OCI-LY7 (cell line): ENCODE measurements around the gene ST6GALNAC2.

ENCODE experiments used
- EZH2phosphoT487 ChIP-seq: fragments of 200-600 bp; sonication (generic); IDR thresholded peaks from 2 replicates; pipeline ENCODE4 v1.6.1; 2018; ENCODE audit warnings: low read depth, borderline replicate concordance, mild to moderate bottlenecking, mixed run types, antibody characterized with exemption, low read length, moderate library complexity, mixed read lengths
- TF ChIP-seq, protein P1 (sequence below): fragments of 200-600 bp; sonication (generic); conservative IDR thresholded peaks from 2 replicates; pipeline ENCODE4 v1.5.1; 2014; ENCODE audit warnings: mild to moderate bottlenecking, antibody characterized with exemption, low read length, moderate library complexity, mixed read lengths

DNA sequence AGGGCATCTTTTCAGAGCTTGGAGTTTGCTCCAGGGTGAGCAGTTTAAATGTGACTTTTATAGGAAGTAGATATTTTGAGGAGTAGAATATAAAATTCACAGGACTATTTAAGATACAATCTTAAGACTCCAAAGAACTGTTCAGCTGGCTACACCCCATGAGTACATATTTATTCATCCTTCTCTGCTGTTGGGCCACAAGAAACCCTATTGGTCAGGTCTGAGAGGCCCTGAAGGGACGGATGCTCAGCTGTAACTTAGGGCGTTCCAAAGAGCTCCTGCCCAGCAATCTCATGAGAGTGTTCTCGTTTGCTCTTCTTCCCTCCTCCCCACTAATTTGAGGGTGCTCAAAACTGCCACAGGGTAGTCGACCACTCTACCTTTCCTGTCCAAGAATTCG lies 7.3 kb downstream of the ST6GALNAC2 start:
- TF ChIP-seq, protein P1, sequence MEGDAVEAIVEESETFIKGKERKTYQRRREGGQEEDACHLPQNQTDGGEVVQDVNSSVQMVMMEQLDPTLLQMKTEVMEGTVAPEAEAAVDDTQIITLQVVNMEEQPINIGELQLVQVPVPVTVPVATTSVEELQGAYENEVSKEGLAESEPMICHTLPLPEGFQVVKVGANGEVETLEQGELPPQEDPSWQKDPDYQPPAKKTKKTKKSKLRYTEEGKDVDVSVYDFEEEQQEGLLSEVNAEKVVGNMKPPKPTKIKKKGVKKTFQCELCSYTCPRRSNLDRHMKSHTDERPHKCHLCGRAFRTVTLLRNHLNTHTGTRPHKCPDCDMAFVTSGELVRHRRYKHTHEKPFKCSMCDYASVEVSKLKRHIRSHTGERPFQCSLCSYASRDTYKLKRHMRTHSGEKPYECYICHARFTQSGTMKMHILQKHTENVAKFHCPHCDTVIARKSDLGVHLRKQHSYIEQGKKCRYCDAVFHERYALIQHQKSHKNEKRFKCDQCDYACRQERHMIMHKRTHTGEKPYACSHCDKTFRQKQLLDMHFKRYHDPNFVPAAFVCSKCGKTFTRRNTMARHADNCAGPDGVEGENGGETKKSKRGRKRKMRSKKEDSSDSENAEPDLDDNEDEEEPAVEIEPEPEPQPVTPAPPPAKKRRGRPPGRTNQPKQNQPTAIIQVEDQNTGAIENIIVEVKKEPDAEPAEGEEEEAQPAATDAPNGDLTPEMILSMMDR = no peak
- TF ChIP-seq EZH2phosphoT487 = no peak
